GM20431 (cell line): ENCODE data around the gene PTPRH.
"Not testable (repeated sequence)": the region's sequence is repeated elsewhere in the genome, so short reads cannot be mapped to it uniquely, and the experiment has no call there.

Experiments
- in situ Hi-C: fragments of 300-500 bp; cut with MseI, MboI; formaldehyde crosslinking; loops from one replicate; pipeline ENCODE4 v1.15.0; 2020; ENCODE audit warnings: low sequenced_read_pairs; ENCODE audit not compliant: unreplicated experiment

Gene PTPRH

DNA sequence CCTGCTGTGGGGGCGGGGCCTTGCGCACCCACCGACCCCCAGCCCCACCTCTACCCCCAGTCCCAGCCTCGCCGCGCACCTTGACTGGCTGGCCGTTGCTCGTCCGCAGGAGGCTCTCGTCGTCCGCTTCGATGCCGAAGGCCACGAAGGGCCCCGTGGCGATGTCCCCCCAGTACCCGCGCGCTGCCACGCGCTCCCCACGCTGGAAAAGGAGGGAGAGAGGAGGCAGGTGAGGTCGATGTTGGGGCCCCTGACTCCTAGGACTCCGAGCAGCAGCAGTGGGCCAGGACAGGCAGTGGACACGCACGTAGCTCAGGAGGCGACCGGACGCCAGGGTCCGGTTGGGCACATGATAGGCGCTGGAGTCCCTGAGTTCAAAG, 48.3 kb downstream of the PTPRH start:
- in situ Hi-C loops = no loop called here

DNA sequence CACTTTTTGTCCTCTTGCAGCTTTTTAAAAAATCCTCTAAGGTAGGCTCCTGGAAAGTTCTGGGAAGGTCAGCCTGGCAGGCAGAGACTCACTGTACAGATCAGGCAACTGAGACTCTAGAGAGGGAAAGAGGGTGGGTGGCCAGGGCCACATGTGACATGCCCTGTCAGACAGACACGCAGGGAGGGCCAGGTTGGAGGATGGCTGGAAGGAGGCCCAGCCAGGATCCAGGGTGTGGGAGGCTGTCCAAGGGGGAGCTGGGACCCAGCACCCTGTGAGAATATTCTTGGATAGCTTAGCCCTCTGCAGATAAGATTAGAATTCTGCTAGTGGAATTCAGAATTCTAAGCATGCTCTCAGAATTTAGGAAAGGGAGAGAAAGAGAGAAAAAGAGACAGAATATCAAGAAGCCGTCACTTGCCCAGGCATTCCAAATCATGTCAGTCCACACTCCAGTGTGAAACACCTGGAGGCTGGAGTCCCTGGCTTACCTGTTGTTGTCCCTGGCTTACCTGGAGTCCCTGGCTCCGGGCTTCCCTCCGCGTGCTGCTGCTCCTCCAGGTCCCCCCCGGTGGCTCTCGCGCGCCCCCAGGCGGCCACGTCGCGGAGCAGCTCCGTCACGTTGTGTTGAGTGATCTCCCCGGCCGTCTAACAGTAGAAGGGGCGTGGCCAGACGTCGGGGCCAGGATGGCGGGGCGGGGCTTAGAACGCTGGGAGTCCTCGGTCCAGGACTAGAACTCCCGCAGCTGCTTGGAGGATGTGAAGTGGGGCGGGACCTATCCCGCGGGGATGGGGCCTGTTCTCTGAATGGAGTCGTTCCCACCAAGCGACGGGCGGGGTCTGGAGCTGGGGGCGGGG, 48.9 kb downstream of the PTPRH start:
- in situ Hi-C loops = no loop called here

DNA sequence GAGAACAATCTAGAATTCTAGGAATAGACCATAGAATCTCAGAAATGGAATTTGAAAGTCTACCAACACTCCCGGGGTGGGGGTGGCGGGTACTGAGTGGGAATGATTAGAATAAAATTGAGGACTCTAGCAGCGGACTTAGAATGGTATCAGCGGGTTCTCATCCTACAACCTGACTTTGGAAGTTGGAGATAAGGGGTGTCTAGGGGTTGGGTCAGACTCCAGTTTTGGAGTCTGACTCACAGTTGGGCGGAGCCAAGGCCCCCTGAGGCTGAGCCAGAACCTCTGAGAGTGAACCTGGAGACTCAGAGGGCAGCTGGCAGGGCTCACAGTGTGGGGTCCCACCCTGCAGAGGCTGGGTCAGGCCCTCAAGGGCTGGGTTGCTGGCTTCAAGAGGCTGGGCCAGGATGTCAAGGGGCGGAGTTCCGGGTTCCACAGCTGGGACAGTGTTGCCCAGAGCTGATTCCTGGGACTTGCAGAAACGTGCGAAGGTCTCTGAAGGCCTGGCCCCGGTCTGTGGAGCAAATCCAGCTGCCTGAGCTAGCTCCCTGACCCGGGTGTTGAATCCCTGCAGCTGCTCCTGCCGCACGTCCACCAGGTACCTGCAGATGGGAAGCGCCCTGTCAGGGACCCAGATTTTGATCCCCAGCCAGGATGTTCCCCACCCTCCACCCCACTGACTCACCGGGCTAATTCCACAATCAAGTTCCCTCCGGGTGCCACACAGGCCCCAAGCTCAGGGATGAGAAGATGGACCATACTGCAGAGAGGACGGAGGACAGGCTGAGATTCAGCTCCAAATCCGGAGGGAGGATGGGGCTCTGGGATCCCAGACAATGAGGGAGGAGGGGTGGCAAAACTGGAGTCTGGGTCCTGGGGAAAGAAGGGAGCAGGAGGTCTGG, 50.2 kb downstream of the PTPRH start:
- in situ Hi-C loops = no loop called here

DNA sequence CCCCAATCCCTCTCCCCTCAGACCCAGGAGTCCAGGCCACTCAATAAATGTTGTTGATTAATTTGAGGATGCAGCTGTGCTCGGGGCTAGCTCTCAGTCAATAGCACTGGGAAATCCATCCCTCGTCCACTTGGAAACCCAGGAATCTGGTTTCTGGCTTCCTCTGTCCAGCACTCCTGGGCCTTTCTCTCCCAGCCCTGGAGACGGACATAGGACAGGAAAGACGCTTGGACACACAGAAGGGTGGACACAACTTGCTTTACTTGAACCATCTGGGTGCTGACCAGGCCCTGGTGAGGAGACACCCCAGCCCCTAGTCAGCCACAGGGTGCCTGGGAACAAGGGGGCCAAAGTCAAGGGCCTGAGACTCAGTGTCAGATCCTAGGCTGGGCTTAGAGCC, 50.9 kb downstream of the PTPRH start:
- in situ Hi-C loops = no loop called here

DNA sequence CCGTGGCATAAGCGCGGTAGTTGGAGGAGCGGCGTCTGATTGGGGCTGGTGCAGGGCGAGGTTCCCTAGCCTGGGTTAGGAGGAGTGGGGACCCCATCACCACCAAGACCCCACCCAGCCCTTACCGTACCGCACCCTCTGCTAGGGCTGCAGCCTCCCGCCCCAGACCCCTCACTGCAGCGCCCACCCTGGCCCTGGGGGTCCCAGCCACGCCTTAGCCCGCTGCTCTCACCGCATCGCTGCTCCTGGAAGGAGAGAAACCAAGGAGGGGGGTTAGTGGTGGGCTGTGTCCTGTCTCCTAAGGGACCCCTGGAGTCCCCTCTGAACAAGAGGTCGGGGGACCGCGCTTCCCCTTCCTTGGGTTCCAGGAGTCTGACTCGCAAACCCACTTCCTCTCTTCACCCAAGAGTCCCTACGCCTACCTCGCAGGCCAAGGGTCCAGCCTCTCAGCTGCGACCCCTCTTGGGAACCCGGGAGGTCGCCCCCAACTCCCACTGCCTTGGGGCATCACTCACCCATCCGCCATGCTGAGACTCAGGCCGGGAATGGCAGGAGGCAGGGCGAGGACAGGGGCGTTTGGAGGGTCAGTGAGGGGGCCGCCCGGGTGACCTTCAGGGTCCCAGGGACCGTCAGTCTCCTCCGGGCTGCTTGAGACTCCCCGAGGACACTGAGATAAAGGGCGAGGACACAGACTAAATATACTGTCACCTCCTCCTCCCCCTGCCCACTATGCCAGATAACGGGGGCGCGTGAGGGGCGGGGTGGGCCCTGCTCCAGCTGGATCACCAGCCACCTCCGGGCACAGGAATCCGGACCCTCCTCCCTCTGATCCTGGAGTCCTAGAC, 52.0 kb downstream of the PTPRH start, which contains the start of gene TNNI3:
Gene TNNI3 (minus strand): TSS at position 669 of the 845 bp plus-strand sequence. CDS start 143 bp downstream, at position 526.
- in situ Hi-C loops = no loop called here

DNA sequence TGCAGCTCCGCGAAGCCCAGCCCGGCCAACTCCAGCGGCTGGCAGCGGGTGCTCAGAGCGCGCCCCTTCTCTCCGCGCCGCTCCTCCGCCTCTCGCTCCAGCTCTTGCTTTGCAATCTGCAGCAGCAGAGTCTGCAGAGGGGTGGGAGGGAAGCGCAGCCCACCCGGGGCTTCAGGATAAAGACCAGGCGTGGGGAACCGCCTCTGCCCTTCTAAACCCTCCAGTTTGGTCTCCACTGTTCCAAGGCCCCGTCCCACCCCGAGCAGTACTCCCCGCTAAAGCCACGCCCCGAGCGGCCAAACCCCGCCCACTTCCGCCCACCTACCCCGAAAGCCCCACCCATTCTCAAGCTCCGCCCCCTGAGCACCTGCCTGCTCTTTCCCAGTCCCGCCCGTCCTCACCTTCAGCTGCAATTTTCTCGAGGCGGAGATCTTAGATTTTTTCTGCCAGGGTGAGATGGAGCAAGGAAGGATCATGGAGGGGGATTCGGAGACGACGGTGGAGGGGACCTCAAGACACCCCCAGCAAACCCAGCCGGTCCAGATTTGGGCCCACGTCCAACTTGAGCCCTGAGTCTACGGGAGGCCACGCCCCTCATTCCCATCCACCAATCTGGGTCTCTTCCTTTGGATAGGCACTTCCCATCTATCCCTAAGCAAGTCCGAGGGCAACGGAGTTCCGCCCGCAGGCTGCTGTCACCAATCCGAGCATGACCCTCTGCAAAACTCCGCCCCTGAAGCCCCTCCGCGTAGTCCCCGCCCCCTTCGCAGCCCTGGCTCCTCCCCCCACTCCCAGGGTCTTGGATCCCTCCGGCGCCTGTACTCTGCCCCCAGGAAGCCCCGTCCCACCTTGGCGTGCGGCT, 52.9 kb downstream of the PTPRH start:
- in situ Hi-C loops = no loop called here

DNA sequence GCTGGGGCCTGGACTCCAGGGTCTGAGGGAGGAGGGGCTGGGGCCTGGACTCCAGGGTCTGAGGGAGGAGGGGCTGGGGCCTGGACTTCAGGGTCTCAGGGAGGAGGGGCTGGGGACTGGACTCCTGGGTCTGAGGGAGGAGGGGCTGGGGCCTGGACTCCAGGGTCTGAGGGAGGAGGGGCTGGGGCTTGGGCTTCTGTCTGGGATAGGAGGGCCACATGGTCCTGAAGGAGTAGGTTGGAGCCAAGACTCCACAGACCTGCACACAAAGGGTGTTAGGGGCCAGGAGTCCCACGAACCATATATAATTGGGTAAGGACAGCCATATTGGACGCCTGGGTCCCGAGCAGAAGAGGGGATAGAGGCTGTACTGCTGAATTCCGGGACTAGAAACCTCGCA, 53.5 kb downstream of the PTPRH start:
- in situ Hi-C loops = not testable (repeated sequence)

DNA sequence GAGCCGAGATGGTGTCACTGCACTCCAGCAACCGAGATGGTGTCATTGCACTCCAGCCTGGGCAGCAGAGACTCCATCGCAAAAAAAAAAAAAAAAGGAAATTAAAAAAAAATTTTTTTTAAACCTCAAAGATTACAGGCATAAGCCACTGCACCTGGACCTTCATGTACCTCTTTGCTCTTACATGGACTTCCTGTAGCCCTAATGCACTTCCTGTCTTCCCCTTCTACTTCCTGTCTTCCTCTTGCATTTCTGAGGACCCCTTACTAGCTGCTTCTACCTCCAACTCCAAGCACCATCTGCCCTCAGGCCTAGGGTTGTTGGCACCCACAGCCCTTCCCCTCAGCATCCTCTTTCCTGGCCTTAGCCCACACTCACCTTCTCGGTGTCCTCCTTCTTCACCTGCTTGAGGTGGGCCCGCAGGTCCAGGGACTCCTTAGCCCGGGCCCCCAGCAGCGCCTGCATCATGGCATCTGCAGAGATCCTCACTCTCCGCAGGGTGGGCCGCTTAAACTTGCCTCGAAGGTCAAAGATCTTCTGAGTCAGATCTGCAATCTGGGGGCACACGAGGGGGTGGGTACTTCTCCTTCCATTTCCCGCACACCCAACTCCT, 55.5 kb downstream of the PTPRH start:
- in situ Hi-C loops = no loop called here

DNA sequence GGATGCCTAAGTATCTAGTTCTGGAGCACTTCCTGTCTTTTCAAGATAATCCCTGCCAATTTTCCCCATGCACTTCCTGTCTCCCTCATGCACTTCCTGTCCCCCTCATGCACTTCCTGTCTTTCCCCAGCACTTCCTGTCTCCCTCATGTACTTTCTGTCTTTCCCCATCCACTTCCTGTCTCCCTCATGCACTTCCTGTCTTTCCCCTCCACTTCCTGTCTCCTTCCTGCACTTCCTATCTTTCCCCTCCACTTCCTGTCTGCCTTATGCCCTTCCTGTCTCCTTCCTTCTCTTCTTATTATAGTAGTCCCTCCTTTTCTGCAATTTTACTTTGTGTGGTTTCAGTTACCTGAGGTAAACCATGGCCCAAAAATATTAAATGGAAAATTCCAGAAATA, 57.3 kb downstream of the PTPRH start:
- in situ Hi-C loops = no loop called here

DNA sequence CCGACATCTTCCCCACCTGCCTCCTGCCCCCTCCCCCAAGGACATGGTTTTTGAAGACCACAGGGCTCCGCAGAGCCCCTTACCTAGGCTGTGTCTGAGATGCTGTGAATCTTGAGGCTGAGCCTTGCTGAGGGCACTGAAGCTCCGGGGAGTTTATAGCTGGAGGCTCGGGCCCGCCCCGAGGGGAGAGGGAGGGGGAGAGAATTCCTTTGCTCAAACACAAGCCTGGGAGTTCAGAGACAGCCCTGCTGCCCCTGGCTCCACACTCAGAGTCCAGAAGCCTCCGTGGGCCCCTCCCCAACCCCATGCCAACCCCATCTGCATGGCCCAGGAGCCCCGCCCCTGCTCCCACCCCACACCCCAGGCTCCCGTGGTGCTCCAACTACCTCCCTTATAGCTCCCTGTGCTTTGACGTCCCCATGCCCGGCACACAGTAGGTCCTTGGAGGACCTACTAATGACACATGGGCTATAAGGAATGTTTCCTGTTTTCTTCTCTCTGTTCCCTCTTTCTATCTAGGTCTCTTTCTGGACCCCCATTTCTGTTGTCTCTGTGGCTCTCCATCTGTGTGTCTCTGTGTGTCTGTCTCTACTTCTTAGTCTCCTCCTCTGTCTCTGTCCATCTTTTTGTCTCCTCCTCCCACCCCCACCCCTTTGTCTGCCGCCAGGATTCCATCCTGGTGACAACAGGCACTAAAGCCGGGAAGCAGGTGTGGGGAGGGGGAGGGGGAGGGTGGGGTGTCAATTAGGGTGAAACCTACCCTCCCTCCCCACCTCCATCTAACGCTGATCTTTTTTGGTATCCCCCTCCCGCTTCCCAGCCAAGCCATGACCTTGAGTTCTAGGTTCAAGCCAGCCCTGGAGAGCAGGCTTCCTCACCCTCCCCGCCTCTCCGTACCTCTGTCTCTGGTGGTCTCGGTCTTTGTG, 60.0 kb downstream of the PTPRH start, which contains the start of gene TNNT1:
Gene TNNT1 (minus strand): TSS at position 129 of the 926 bp plus-strand sequence. CDS start 2,049 bp downstream, outside the sequence.
- in situ Hi-C loops = no loop called here

DNA sequence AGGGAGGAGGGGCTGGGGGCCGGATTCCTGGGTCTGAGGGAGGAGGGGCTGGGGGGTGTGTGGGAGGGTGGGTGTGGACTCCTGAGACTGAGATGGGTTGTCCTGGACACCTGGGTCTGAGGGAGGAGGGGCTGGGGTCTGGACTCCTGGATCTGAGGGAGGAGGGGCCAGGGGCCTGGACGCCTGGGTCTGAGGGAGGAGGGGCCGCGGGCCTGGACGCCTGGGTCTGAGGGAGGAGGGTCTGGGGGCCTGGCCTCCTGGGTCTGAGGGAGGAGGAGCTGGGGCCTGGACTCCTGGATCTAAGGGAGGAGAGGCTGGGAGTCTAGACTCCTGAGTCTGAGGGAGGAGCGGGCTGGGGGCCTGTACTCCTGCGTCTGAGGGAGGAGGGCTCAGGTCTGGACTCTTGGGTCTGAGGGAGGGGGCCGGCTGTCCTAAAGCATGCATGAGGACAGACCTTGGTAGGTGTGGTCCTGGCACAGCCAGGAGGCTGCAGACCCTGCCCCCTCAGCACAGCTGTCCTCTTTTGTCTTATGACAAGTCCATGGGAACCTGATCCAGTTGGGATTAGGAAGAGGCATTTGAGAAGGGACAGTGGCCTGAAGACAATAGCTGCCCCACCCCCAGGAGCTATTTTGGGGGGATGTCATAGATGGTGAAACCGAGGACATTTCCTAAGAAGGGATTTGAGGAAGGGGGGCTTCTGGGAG, 61.6 kb downstream of the PTPRH start:
- in situ Hi-C loops = no loop called here

DNA sequence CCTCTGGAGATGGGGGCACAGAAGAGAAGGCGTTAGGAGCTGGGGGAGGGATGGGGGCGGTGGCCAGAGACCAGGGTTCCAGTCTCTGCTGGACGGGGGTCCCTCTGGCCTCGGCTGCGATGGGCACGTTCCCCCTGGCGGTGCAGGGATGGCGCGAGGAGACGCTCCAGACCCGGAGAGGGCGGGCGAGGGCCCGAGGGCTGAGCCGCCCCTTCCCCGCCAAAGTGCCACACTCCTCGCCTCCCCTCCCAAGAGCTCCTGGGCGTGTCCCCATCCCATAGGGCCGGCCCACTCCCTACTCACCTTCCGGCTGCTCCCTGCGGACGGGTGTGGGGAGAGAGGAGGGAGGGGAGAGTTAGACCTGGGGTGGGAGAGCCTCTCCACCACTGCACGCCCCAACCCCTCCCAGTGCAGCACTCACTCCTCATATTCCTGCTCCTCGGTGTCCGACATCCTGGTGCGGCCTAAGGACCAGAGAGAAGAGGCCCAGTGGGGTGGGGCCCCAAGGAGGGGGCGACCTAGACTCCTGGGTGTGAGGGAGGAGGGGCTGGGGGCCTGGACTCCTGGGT, 62.5 kb downstream of the PTPRH start:
- in situ Hi-C loops = no loop called here

DNA sequence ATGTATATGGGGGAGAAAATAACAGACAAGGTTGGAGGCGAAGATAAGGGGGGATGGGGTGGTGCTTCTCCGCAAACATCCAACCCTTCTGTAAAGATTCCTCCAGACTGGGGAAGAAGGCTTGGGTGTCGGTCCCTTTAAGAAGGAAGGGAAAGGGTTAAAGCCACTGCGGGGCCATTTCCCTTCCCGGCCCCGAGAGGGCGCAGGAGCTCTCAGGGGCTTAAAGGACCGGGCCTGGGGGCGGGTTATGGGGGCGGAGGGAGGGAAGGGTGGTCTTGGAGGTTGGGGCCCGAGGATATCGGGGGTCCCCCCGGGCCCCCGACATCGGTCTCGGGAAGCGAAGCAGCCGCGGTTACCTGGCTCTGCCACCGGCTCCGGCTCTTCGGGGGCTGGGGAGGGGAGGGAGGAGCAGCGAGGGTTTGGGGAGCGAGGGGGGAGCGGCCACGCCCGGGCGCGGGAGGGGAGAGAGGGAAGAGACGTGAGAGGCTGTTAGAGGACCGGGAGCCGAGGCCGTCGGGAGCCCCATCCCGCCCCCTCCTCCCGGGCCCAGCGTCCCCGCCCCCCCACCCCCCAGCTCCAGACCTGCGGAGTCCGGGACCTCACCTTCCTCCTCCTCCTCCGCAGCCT, 63.1 kb downstream of the PTPRH start:
- in situ Hi-C loops = no loop called here

DNA sequence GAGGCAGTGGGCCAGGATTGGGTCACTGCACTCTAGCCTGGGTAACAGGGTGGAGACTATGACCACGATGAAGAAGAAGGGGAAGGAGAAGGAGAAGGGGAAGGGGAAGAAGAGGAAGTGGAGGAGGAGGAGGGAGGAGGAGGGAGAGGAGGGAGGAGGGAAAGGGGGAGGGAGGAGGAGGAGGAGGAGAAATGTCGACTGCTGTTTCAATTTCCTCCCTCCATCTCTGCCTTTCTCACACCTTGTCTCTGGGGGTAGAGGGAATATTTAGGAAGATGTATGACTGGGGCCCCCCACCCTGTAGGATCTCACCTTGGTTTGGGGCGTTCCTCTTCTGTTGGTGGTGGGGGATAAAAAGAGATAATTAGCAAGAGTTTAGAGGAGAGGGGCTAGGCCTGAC, 64.1 kb downstream of the PTPRH start:
- in situ Hi-C loops = no loop called here

DNA sequence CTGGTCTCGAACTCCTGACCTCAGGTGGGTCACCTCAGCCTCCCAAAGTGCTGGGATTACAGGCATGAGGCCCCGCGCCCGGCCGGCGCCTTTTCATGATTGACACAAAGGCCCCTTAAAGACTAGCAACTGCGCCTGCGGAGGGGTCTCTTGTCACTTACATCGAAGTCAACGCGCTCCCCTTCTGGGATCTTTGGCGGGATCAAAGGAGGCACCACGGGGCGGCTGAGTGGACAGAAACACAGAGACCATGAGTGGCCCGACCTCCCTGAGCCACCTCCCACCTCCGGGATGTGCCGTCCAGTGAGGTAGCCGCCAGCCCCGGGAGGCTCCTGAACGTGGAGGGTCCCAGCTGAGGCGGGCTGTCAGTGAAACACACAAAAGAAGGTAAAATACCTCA, 67.6 kb downstream of the PTPRH start:
- in situ Hi-C loops = no loop called here

DNA sequence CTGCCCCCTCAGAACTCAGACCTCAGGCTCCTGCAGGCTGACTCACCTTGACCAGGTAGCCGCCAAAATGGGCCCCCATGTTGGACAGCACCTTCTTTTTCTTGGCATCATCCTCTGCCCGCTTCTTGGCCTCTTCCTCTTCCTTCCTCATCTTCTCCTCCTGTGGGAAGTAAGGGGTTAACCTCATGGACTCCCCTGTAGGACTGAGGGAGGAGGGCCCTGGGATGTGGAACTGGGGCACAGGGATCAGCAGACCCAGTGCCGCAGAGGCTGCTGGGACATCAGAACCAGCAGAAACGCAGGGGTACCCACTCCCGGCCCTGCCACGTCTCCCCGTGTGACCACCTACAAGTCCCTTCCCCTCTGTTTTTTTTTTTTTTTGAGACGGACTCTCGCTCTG, 71.4 kb downstream of the PTPRH start:
- in situ Hi-C loops = no loop called here
